T follicular helper cell (primary cell): Measurements from ENCODE around the gene SESTD1.
A peak's percentile ranks its signal among the peaks of the same experiment; 100 is the strongest.
"Not testable (repeated sequence)": the region's sequence is repeated elsewhere in the genome, so short reads cannot be mapped to it uniquely, and the experiment has no call there.

ENCODE experiments used
- DNase-seq: peaks from one replicate; pipeline ENCODE4 v3.0.0-alpha.2; 2020; ENCODE audit warnings: low read depth

Gene SESTD1

GRCh38 chr2:179239195-179239594 is 25.4 kb downstream of the SESTD1 start:
- no peak for DNase-seq

- DNase-seq = no peak
These were observed 26.6 kb downstream of the SESTD1 start for GRCh38 chr2:179238027-179238426.

DNA sequence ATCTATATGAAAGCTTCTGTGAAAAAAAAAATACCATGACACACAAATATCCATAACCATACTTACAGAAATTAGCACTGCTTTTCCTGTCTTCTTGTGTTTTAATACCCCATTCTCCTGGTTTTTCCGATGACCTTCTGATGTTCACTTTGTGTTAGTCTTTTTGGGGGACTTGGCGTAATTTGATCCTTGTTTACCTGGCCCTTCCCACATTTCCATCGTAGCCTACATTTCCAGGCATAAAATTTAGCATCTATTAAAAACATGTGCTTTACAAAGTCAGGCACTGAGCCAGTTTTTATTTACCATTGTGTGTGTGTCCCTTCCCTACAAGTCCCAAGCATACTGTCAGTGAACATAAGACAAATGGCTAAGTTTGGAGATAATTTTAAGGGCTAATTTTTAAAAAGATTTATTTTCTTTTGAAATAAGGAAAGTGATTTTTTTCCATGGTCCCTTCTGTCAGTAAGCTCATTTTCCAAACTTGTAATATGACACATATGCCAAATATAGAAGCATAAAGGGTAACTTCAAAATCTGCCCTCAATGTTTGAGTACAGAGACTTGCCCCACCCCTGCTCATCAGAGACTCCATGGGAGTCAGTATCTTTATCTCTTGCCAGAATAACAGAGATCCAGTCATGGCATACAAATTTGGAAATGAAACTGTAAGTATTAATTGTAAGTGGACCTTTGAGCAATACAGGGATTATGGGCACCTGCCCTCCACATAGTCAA is 27.3 kb downstream of the SESTD1 start:
- no peak for DNase-seq

GRCh38 chr2:179235463-179236108 is 29.0 kb downstream of the SESTD1 start:
- no peak for DNase-seq

- no peak for DNase-seq
These were observed 29.9 kb downstream of the SESTD1 start for GRCh38 chr2:179234658-179235240.

DNA sequence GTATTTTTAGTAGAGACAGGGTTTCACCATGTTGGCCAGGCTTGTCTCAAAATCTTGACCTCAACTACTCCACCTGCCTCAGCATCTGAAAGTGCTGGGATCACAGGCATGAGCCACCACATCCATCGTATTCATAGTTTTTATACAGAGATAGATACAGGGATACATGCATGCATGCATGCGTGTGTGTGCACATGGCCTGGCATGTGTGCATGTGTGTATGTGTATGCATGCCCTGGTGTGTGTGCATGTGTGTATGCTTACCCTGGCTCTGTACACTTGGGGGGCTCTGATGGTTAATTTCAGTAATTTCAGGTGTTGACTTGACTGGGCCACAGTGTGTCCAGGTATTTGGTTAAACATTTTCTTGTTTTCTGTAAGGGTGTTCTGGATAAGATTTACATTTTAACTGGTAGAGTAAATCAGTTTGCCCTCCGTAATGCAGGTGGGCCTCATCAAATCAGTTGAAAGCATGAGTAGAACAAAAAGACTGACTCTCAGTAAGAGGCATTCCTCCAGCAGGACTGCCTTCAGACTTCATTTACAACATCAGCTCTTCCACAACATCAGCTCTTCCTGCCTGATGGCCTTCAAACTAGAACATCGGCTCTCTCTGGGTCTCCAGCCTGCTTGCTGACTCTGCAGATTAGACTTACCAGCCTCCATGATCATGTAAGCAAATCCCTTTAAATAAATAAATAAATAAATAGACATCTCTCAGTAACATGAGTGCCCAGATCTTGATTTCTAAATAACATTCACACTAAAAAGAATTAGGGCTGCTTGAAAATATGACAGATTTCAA is 30.8 kb downstream of the SESTD1 start:
- no peak for DNase-seq

GRCh38 chr2:179233083-179233490 is 31.5 kb downstream of the SESTD1 start:
- no peak for DNase-seq

GRCh38 chr2:179226961-179227259 is 37.7 kb downstream of the SESTD1 start:
- no peak for DNase-seq

DNA sequence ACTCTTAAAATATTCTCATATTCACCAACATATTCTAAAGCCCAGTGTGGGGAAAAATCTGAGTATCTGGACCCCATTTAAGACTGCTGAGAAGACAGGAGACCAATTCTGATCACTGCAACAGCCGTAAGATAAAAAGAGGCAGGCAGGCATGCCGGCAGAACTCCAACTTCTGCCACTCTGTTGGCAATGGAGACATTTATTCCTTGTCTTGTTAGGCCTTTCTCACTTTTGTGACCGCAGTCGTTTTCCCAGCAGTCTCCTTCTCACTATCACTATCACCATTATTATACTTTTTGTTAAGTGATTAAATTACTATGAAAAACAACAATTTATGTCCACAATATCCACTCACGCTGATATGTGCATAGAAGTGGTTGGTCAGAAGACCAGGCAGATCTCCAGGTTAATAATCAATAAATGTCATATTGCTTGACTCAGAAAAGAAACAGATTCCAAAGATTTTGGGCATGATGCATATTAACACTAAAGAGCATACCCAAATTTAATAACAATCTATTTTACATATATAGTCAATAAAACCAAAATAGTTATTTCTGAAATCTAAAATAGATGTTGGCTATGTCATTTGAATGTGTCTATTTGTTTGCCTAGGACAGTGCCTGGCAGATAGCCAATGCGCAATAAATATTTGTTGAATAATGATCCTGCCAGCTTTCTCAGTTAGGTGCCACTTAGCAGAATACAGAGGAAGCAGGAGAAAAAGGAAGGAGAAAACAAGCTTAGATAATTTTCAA is 38.2 kb downstream of the SESTD1 start:
- DNase-seq = no peak

GRCh38 chr2:179224361-179224760 is 40.3 kb downstream of the SESTD1 start:
- DNase-seq = no peak

- DNase-seq = no peak
These were observed 42.6 kb downstream of the SESTD1 start for GRCh38 chr2:179222076-179222475.

GRCh38 chr2:179218848-179219594 is 45.6 kb downstream of the SESTD1 start:
- DNase-seq = peak; percentile 19

DNA sequence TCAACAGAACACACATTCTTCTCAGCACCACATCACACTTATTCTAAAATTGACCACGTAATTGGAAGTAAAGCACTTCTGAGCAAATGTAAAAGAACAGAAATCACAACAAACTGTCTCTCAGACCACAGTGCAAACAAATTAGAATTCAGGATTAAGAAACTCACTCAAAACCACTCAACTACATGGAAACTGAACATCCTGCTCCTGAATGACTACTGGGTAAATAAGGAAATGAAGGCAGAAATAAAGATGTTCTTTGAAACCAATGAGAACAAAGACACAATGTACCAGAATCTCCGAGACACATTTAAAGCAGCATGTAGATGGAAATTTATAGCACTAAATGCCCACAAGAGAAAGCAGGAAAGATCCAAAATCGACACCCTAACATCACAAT is 50.0 kb downstream of the SESTD1 start:
- not testable (repeated sequence) for DNase-seq

GRCh38 chr2:179211355-179211754 is 53.3 kb downstream of the SESTD1 start:
- no peak for DNase-seq

GRCh38 chr2:179208277-179208676 is 56.4 kb downstream of the SESTD1 start:
- DNase-seq = not testable (repeated sequence)

GRCh38 chr2:179207047-179207446 is 57.6 kb downstream of the SESTD1 start:
- DNase-seq = no peak

DNA sequence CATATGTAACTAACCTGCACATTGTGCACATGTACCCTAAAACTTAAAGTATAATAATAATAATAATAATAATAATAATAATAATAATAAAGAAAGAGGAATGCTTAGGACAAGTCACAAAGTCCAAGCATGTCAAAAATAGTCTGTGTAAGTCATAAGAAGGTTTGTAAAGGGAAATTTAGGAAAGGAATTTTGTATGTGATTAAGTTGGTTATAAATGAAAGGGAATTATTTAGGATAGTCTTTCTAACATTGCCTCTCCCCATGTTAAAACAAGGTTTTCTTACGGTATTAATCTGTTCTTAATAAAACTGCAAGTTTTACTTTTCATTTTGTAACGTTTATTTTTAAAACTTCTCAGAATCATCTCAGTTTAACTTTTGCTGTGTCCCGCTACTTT is 62.8 kb downstream of the SESTD1 start:
- DNase-seq = no peak

DNA sequence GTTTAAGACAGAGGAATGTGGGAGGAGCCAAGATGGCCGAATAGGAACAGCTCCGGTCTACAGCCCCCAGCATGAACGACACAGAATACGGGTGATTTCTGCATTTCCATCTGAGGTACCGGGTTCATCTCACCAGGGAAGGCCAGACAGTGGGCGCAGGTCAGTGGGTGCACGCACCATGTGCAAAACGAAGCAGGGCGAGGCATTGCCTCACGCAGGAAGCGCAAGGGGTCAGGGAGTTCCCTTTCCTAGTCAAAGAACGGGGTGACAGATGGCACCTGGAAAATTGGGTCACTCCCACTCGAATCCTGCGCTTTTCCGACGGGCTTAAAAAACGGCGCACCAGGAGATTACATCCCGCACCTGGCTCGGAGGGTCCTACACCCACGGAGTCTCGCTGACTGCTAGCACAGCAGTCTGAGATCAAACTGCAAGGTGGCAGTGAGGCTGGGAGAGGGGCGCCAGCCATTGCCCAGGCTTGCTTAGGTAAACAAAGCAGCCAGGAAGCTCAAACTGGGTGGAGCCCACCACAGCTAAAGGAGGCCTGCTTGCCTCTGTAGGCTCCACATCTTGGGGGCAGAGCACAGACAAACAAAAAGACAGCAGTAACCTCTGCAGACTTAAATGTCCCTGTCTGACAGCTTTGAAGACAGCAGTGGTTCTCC is 68.6 kb downstream of the SESTD1 start:
- DNase-seq = not testable (repeated sequence)

- DNase-seq = no peak
These were observed 69.5 kb downstream of the SESTD1 start for GRCh38 chr2:179195141-179195540.

- DNase-seq = no peak
These were observed 70.8 kb downstream of the SESTD1 start for GRCh38 chr2:179193759-179194394.
